Activated naive CD4-positive, alpha-beta T cell treated with anti-CD3 and anti-CD28 coated beads, Interleukin-2, amount 50 U/mL, for 16 hours (primary cell): ENCODE results near the gene EMC1.

ENCODE experiments used
- DNase-seq: peaks from one replicate; pipeline ENCODE4 v3.0.0-alpha.2; 2020

EMC1 gene

GRCh38 chr1:19213580-19213979 lies 37.7 kb downstream of the EMC1 start:
- no peak for DNase-seq

GRCh38 chr1:19212167-19212566 lies 39.2 kb downstream of the EMC1 start:
- no peak for DNase-seq

- DNase-seq: no peak
Observed at GRCh38 chr1:19210772-19211549, 40.4 kb downstream of the EMC1 start.

GRCh38 chr1:19209990-19210771 lies 41.1 kb downstream of the EMC1 start, which contains the start of gene UBR4:
TSS of gene UBR4 (minus strand) at chr1:19210266. CDS start at chr1:19210248, 18 bp downstream.
- DNase-seq: peak; percentile 98

GRCh38 chr1:19209439-19209989 lies 41.8 kb downstream of the EMC1 start:
- DNase-seq: peak; percentile 59

GRCh38 chr1:19208710-19209438 lies 42.5 kb downstream of the EMC1 start:
- DNase-seq: no peak

- DNase-seq: no peak
Observed at GRCh38 chr1:19206947-19207346, 44.4 kb downstream of the EMC1 start.

GRCh38 chr1:19205845-19206244 lies 45.5 kb downstream of the EMC1 start:
- no peak for DNase-seq

- DNase-seq: no peak
Observed at GRCh38 chr1:19205403-19205802, 45.9 kb downstream of the EMC1 start.

GRCh38 chr1:19204446-19205266 lies 46.7 kb downstream of the EMC1 start:
- no peak for DNase-seq

- DNase-seq: no peak
Observed at GRCh38 chr1:19203440-19203839, 47.9 kb downstream of the EMC1 start.

GRCh38 chr1:19202396-19202795 lies 48.9 kb downstream of the EMC1 start:
- DNase-seq: no peak

- no peak for DNase-seq
Observed at GRCh38 chr1:19199969-19200604, 51.2 kb downstream of the EMC1 start.

- DNase-seq: no peak
Observed at GRCh38 chr1:19199329-19199968, 51.9 kb downstream of the EMC1 start.

- no peak for DNase-seq
Observed at GRCh38 chr1:19198820-19199219, 52.5 kb downstream of the EMC1 start.

GRCh38 chr1:19197845-19198244 lies 53.5 kb downstream of the EMC1 start:
- no peak for DNase-seq

- no peak for DNase-seq
Observed at GRCh38 chr1:19196331-19196730, 55.0 kb downstream of the EMC1 start.

- DNase-seq: no peak
Observed at GRCh38 chr1:19193004-19193403, 58.3 kb downstream of the EMC1 start.

- no peak for DNase-seq
Observed at GRCh38 chr1:19191811-19192210, 59.5 kb downstream of the EMC1 start.

GRCh38 chr1:19190468-19190867 lies 60.9 kb downstream of the EMC1 start:
- no peak for DNase-seq

- no peak for DNase-seq
Observed at GRCh38 chr1:19189270-19189669, 62.1 kb downstream of the EMC1 start.
